Measurements from ENCODE around the gene FBXO3.

- TF ChIP-seq CTCF (conservative IDR thresholded peaks at IDR 0.05; ENCODE audit: low read depth in 2 of 2) (no peak), POLR2AphosphoS5 (IDR thresholded peaks at IDR 0.05; ENCODE audit: low read depth) (no peak), EZH2phosphoT487 (IDR thresholded peaks at IDR 0.05; ENCODE audit: unreplicated experiment) (no peak), EZH2 (IDR thresholded peaks at IDR 0.05; ENCODE audit: low read depth, unreplicated experiment) (no peak), REST (IDR thresholded peaks at IDR 0.05; ENCODE audit: unreplicated experiment) (no peak), ZNF331 (CRISPR knock-in tag; IDR thresholded peaks at IDR 0.05; ENCODE audit: low read depth) (no peak), CREB1 (CRISPR knock-in tag; IDR thresholded peaks at IDR 0.05; ENCODE audit: low read depth) (no peak), JUNB (IDR thresholded peaks at IDR 0.05; ENCODE audit: unreplicated experiment) (no peak), ETS1 (IDR thresholded peaks at IDR 0.05) (no peak), STAT1 (IDR thresholded peaks at IDR 0.05; ENCODE audit: unreplicated experiment) (no peak)
These were observed 3.6 kb upstream of the FBXO3 start for GRCh38 chr11:33777906-33778305.
